LoVo (cell line): ENCODE results near the gene ZBED4.

Experiments
- DNase-seq: peaks from one replicate; pipeline ENCODE4 v3.0.0-alpha.2; 2016; ENCODE audit warnings: low spot score

The ZBED4 gene

GRCh38 chr22:49936973-49937757 is 83.5 kb downstream of the ZBED4 start:
- DNase-seq, result no peak

GRCh38 chr22:49937758-49938564 is 84.3 kb downstream of the ZBED4 start:
- DNase-seq, result no peak

- DNase-seq, result no peak
Observed at GRCh38 chr22:49938565-49939136, 85.0 kb downstream of the ZBED4 start.
